ENCODE measurements around the gene GPR3.
A peak's percentile ranks its signal among the peaks of the same experiment; 100 is the strongest.

Gene GPR3

DNA sequence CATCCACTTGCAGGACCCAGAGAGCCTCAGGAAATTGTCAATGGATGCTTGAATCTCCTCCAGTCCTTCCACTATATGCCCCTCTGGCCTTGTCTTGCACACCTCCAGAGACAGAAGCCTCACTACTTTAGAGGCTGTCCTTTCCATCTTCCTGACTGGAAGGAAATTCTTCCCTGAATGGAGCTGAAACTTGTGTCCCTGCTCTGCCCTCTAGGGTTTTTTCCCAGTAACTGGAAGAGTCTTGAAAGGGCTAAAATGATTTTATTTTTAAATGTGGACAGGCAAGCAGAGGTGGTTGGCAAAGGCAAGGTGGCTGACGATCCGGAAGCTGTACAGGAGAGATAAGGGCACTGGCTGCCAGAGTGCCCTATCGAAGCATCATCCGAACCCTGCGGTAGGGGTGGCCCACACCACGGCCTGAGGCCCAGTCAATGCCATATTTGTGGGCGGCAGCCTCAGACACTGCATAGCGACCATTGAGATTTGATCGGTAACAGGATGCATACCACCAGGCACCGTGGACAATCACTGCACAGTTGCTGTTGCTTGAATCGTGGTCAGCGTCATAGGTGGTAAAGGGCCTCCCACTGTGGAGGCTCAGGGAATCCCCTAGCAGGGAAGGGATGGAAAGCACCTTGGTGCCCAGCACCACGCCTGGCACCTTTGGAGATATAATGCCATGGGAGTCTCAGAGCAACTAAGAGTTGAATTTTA lies 23.4 kb upstream of the GPR3 start:
- no peak overlapping the region for H3K4me3 ChIP-seq
- H3K9me3 ChIP-seq (replicated peaks in 1 of 11), result no peaks in the 10 kb centered on the region

DNA sequence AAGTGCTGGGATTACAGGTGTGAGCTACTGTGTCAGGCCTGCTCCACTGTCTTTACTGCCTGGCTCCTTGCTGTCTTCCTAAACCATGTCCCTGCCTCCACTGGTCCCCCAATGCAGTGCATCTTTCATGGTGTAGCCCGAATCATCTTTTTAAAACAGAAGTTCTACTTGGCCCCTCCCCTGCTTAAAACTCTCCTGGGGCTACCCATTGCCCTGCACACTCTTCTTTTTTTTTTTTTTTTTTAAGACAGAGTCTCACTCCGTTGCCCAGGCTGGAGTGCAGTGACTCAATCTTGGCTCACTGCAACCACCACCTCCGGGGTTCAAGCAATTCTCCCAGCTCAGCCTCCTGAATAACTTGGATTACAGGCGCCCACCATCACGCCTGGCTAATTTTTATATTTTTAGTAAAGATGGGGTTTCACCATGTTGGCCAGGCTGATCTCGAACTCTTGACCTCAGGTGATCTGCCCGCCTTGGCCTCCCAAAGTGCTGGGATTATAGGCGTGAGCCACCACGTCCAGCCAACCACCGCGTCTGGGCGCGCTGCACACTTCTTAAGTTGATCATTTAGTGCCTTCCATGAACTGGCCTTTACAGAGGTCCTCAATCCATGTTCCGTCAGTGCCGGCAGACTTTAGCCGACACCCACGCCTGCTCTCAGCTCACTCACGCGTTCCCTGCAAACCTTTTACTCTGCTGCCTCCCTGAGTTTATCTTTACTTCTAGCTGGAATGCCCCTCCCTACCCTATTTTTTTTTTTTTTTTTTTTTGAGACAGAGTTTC lies 20.2 kb upstream of the GPR3 start:
- H3K9me3 ChIP-seq (replicated peaks in 1 of 11), result no peaks in the 10 kb centered on the region
- no peak for TF ChIP-seq Cebpa-rat (IDR thresholded peaks at IDR 0.05)

More for the DNA sequence above, 23.4 kb upstream of the GPR3 start:
- Histone ChIP-seq H3K4me1 (peaks cover 51 to 93% (median 83%) of the 10 kb centered on the region in 10 experiments), H3K9ac (peak overlapping the region in 5 of 11 experiments; percentile 1 to 33 (median 21); a peak in 7 of 22 replicates), H3K36me3 (0 out of 22 replicates have a peak, but pooled peaks cover 0 to 6% (median 0%) of the 10 kb centered on the region in 11 experiments), H3K4me2 (peak overlapping the region; percentile 35 to 100 (median 90)), H3K27ac (peak overlapping the region in 8 of 11 experiments; percentile 29 to 60 (median 50); a peak in 13 of 22 replicates), H4K20me1 (peaks cover 0 to 6% (median 0%) of the 10 kb centered on the region in 11 experiments; a peak in 1 of 22 replicates), H3K27me3 (no peaks in the 10 kb centered on the region)
- TF ChIP-seq Cebpa-rat (IDR thresholded peaks at IDR 0.05), result 0 out of 22 replicates have a peak, but pooled peaks of 2 of the 11 experiments have one; percentile 8 to 13

DNA sequence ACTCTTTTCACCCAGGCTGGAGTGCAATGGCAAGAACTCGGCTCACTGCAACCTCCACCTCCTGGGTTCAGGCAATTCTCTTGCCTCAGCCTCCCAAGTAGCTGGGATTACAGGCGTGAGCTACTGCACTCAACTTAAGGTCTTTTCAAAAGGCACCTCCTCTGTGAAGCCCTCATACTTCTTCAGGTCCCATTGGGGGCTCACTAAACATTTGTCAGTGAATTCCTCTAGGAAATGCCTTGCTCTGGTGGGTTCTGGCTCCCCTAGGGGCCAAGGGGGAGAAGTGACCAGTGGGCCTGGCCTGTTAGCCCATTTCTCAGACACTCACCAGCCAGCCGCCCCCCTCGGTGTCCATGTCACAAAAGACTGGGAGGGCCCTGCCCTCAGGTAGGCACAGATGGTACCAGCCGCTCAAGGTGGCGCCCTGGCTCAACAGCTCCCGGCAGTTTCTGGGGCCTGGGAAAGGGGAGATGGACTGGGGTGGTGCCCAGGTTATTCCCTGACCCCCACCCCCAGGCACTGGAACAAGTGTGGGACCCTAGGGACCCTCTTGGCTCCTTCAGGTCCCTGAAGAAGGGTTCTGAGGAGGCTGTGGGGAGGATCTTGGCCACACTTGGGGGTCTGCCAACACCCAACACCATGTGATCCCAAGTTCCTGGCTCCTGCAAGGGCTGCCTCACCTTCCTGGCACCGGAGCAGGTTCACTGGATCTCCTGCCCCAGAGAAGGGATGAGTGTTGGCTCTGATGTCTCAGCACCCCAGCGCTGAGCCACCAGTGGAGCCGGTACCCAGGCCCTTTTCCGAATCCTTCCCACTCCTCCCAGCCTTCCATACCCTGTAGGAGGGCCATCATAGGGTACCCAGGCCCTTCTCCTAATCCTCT lies 19.4 kb upstream of the GPR3 start:
- Histone ChIP-seq H3K4me2 (peak overlapping the region in 8 of 11 experiments; percentile 10 to 97 (median 52); a peak in 11 of 22 replicates), H3K4me3 (no peak overlapping the region), H3K9me3 (replicated peaks in 1 of 11) (no peaks in the 10 kb centered on the region), H3K27me3 (no peaks in the 10 kb centered on the region), H3K9ac (peak overlapping the region in 1 of 11 experiments; percentile 25; a peak in 1 of 22 replicates), H3K36me3 (no peaks in the 10 kb centered on the region), H3K4me1 (peaks cover 32 to 86% (median 74%) of the 10 kb centered on the region in 10 experiments), H3K27ac (peak overlapping the region in 3 of 11 experiments; percentile 5 to 40 (median 30); a peak in 2 of 22 replicates), H4K20me1 (no peaks in the 10 kb centered on the region)
- TF ChIP-seq Cebpa-rat (IDR thresholded peaks at IDR 0.05), result no peak

More for the DNA sequence above, 20.2 kb upstream of the GPR3 start:
- no peak overlapping the region; a peak in 1 of 22 replicates for H3K9ac ChIP-seq
- no peaks in the 10 kb centered on the region for H4K20me1 ChIP-seq
- H3K27me3 ChIP-seq, result no peaks in the 10 kb centered on the region
- H3K4me2 ChIP-seq, result peak overlapping the region in 10 of 11 experiments; percentile 10 to 97 (median 46); a peak in 15 of 22 replicates
- H3K27ac ChIP-seq, result no peak overlapping the region
- H3K4me3 ChIP-seq, result no peak overlapping the region
- no peaks in the 10 kb centered on the region for H3K36me3 ChIP-seq
- H3K4me1 ChIP-seq, result peaks cover 34 to 86% (median 76%) of the 10 kb centered on the region in 10 experiments

DNA sequence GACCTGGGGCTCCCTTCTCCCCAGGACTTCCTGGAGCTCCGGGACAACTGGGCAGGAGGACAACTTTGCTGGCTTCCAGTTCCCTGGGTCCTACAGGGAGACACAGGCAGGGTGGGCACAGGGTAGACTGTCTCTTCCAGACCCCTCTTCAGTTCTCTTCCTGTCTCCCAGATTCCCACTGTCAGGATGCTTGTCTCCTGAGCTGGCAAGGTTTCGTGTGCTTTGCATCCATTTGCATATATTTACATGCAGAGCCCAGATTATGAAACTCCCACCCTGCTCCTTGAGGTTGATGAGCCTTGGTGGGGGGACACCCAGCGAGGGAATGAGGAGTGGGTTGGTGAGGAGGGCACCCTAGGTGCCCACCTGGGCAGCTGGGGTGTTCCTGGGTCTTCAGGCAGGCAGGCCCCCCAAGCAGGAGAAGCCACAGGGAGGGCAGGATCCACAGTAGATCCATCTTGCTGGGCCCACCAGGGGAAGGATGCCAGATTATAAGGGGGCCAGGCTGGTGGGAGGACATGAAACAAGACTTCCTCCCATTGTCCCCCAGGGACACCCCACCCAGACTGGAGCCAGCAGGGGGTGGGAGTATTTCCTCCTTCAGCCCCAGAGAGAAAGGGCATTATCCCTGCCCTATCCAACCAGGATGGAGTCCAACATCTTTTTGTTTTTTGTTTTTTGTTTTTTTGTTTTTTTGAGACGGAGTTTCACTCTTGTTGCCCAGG lies 17.9 kb upstream of the GPR3 start, which contains the start of gene FCN3:
Gene FCN3, minus strand, starts transcription at position 463 of the 725 bp plus-strand sequence. Its CDS starts 6 bp downstream, at position 457.
- no peak for TF ChIP-seq Cebpa-rat (IDR thresholded peaks at IDR 0.05)
- Histone ChIP-seq H3K27me3 (no peaks in the 10 kb centered on the region), H3K4me1 (peaks cover 19 to 78% (median 65%) of the 10 kb centered on the region in 10 experiments)

DNA sequence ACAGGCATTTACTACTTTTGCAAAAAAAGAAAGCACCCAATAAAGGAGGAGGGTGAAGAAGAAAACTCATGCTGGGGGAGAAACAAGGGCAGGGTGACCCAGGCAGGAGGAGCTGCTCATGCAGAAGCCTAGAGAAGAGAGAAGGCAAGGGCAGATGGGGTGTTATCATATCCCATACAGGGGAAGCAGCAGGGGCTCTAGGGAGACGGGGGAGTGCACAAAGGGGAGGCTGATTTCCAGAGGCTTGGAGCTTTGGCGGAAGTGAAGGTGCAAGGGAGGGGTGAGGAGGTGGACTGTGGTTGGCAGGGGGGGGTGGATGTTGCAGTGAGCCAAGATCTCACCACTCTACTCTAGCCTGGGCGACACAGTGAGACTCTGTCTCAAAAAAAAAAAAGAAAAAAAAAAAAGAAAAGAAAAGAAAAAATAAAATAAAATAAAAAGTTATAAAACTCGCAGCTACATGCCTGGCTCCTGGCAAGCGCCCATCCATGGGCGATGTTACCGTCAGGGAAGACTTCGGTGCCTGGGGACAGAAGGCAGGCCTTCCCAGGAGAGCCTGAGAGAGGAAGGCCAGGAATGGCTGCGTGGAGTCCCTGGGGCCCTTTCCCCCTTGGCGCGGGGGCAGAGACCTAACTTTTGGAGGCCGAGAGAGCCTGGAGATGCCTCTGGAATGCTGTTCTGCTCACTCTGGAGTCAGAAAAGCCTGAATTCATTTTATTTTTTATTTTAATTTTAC lies 14.5 kb upstream of the GPR3 start:
- H3K27ac ChIP-seq, result no peak overlapping the region
- no peaks in the 10 kb centered on the region for H3K9me3 ChIP-seq (replicated peaks in 1 of 11)
- H3K9ac ChIP-seq, result peak overlapping the region in 1 of 11 experiments; percentile 18; a peak in 2 of 22 replicates
- no peaks in the 10 kb centered on the region for H3K27me3 ChIP-seq
- no peak for TF ChIP-seq Cebpa-rat (IDR thresholded peaks at IDR 0.05)
- no peak overlapping the region for H3K4me3 ChIP-seq
- H3K36me3 ChIP-seq, result no peaks in the 10 kb centered on the region
- peak overlapping the region in 7 of 11 experiments; percentile 17 to 62 (median 25); a peak in 13 of 22 replicates for H3K4me2 ChIP-seq
- H4K20me1 ChIP-seq, result no peaks in the 10 kb centered on the region
- H3K4me1 ChIP-seq, result peaks cover 17 to 45% (median 35%) of the 10 kb centered on the region in 10 experiments; a peak in 19 of 20 replicates

More for the DNA sequence above, 17.9 kb upstream of the GPR3 start, which contains the start of gene FCN3:
- Histone ChIP-seq H3K4me2 (peak within 1 kb of the TSS in 10 of 11 experiments; percentile 23 to 97 (median 78); a peak in 19 of 22 replicates), H3K27ac (peak within 1 kb of the TSS in 5 of 11 experiments; percentile 3 to 59 (median 31); a peak in 7 of 22 replicates), H3K9me3 (replicated peaks in 1 of 11) (no peaks in the 10 kb centered on the region), H3K4me3 (no peak within 1 kb of the TSS), H3K9ac (peak within 1 kb of the TSS in 3 of 11 experiments; percentile 3 to 46 (median 8); a peak in 3 of 22 replicates), H3K36me3 (no peaks in the 10 kb centered on the region), H4K20me1 (no peaks in the 10 kb centered on the region)

DNA sequence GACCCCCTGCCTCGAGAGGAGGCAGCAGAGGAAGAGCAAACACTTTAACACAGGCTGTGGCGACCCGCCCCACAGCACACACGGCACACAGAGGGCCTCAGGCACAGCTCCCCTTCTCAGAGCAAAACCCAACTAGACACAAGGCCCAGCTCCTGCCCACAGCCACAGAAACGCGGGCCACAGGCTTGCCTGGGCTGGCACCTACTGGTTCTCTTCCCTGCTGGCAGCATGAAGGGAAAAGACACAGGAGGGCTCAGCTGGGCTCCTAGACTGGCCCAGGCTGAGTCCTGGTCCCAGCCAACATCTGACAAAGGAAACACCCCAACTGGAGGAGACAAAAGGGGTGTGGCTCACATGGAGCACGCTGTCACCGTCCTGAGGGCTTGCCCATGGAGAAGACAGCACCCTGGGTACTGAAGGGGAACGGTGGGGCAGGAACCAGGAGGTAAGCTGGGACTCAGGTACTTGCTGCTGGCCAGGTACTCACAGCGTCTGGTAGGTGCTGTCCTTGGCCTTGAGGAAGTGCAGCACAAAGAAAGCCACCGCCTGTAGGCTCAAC lies 12.8 kb upstream of the GPR3 start:
- H3K9ac ChIP-seq, result peak overlapping the region in 2 of 11 experiments; percentile 5 to 9; a peak in 1 of 22 replicates
- peak overlapping the region in 3 of 11 experiments; percentile 5 to 36 (median 30); a peak in 3 of 22 replicates for H3K4me2 ChIP-seq
- H3K9me3 ChIP-seq (replicated peaks in 1 of 11), result no peaks in the 10 kb centered on the region
- no peak for TF ChIP-seq Cebpa-rat (IDR thresholded peaks at IDR 0.05)
- no peak overlapping the region for H3K4me3 ChIP-seq
- H4K20me1 ChIP-seq, result no peaks in the 10 kb centered on the region
- H3K27me3 ChIP-seq, result no peaks in the 10 kb centered on the region
- no peaks in the 10 kb centered on the region for H3K36me3 ChIP-seq
- no peak overlapping the region for H3K27ac ChIP-seq
- H3K4me1 ChIP-seq, result peaks cover 15 to 36% (median 22%) of the 10 kb centered on the region in 10 experiments

DNA sequence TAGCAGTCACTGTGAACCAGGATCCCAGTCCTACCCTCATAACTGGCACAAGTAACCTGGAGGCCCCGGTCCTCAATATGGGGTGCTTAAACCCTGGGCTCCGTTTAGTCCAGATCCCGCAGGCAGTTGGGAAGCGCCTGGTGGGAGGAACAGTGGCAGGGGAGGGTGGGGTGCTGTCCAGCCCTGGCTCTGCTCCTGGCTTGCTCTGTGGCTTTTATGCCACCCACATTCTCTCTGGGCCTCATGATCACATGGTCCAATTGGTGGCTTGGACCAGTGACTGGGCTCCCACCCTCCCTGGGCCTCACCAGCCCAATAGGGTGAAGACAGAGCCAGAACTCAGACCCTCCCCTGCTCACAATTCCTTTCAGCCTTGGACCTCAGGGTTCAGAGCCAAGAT lies 12.2 kb upstream of the GPR3 start:
- Histone ChIP-seq H4K20me1 (no peaks in the 10 kb centered on the region), H3K27me3 (no peaks in the 10 kb centered on the region), H3K9ac (no peak overlapping the region; a peak in 1 of 22 replicates), H3K4me3 (no peak overlapping the region), H3K36me3 (no peaks in the 10 kb centered on the region), H3K27ac (no peak overlapping the region), H3K4me2 (peak overlapping the region in 3 of 11 experiments; percentile 5 to 36 (median 30); a peak in 5 of 22 replicates), H3K9me3 (replicated peaks in 1 of 11) (no peaks in the 10 kb centered on the region), H3K4me1 (peaks cover 11 to 31% (median 19%) of the 10 kb centered on the region in 10 experiments; a peak in 19 of 20 replicates)
- no peak for TF ChIP-seq Cebpa-rat (IDR thresholded peaks at IDR 0.05)
